ENCODE results near the gene ATP5F1D.
"Not testable (repeated sequence)": the region's sequence is repeated elsewhere in the genome, so short reads cannot be mapped to it uniquely, and the experiment has no call there.

Gene ATP5F1D

GRCh38 chr19:1233115-1233667 is 8.4 kb upstream of the ATP5F1D start:
- no peak for DNase-seq

GRCh38 chr19:1234051-1234954 is 7.2 kb upstream of the ATP5F1D start:
- DNase-seq, result no peak

DNA sequence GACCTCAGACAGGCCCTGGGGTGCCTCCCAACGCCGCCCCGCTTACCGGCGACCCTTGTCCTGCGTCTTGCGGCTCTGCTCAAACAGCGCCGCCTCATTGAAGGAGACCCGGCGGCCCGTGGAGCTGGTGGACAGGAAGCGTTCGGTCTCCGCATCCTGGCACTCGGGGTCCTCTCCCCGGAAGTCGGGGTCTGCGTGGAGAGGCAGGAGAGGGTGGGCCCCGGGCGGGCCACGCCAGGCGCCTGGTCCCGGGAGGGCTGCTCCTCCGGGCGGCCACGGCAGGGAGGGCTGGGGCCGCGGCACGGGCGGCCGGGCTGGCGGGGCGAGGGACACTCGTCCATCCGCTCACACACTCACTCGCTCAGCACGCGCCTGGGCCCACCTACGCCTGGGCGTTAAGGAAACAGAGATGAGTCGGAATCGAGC is 6.6 kb upstream of the ATP5F1D start:
- no peak for DNase-seq

GRCh38 chr19:1235625-1236538 is 5.7 kb upstream of the ATP5F1D start:
- no peak for DNase-seq

- no peak for DNase-seq
Measured at GRCh38 chr19:1236576-1236975, 5.0 kb upstream of the ATP5F1D start.

DNA sequence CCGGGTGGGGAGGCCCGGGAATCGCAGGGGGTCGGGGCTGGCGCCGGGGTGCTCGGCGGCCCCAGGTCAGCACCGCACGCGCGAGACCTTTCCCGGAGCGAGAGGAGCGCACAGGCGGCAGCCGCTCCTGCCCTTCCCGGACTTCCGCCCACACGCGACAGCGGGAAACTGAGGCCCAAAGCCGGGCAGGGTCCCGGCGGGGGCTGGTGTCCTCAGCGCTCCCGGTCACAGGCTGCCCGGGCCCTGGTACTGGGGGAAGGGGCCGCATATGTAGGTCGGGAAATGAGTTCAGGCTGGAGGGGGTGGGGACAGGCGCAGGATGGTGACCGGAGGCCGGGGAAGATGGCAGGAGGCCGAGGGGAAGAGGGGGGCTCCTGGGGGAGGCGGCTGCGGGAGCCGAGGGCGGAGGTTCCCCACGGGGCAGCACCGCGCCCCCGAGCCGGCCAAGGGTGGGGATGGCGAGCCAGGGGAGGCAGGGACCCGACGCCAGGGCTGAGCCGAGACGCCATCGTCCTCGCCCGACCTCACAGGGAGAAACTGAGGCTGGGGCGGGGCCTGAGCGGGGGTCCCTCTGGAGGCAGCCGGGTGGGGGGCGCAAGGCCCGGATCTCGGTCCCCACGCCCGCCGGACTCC is 4.4 kb upstream of the ATP5F1D start:
- DNase-seq, result no peak

GRCh38 chr19:1237754-1238368 is 3.7 kb upstream of the ATP5F1D start, which contains the start of gene CBARP:
TSS of gene CBARP (minus strand) at chr19:1238005. CDS start at chr19:1236100, 1,905 bp downstream.
- DNase-seq, result no peak

DNA sequence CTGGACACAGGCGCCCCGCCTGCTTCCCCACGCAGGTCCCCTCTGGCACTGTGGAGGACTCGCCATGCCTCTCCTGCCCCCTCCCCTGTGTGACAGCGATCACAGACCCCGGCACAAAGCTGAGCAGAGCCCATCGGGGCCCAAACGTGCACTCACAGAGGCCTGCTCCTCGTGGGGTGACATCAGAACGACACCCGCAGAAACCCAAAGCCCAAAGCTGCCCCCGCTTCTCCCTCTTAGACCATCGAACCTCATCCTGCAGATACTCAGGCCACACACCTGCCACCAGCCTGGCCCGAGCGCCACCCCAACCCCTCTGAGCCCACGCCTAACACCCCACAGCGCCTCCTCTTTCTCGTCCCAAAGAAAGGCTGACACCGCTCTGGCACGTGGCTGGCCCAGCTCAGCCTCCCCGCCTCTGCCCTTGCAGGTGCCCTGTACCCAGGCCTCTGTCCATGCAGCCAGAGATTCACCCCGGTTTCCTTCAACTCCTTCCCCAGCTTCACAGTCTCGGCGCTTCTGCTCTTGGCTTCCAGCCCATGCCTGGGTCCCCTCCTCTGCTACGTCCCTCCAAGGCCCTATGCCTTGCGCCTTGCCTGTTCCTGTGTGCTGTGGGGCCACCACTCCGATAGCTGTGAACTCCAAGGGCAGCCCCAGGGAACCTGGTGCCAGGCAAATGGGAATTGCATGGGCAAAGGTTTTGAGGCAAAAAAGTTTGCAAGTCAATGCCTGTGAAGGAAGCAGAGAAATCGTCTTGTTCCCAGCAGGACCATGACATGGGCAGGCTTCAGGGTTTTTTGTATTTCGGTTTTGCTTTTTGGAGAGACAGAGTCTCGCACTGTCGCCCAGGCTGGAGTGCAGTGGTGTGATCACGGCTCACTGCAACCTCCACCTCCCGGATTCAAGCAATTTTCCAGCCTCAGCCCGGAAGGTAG is 2.9 kb upstream of the ATP5F1D start:
- no peak for DNase-seq

DNA sequence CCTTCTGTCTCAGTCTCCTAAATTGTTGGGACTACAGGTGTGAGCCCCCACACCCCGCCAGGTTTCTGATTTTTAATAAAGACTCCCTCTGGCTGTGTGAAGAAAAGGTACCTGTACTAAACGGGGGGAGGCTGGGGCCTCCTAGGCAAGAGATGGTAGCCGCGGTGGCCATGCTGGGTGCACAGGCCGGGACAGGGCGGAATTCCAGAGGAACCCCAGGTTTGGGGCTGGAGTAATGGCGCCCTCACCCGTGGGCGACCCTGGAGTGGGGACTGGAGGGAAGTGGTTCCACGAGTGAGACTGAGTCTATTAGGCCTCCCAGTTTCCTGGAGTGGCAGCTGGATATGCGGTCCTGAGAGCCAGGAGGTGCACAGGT is 2.1 kb upstream of the ATP5F1D start:
- no peak for DNase-seq

- peak; percentile 96 for DNase-seq
Measured at GRCh38 chr19:1239796-1240737, 1.5 kb upstream of the ATP5F1D start.

- no peak for DNase-seq
Measured at GRCh38 chr19:1240925-1241324, 626 bp upstream of the ATP5F1D start.

DNA sequence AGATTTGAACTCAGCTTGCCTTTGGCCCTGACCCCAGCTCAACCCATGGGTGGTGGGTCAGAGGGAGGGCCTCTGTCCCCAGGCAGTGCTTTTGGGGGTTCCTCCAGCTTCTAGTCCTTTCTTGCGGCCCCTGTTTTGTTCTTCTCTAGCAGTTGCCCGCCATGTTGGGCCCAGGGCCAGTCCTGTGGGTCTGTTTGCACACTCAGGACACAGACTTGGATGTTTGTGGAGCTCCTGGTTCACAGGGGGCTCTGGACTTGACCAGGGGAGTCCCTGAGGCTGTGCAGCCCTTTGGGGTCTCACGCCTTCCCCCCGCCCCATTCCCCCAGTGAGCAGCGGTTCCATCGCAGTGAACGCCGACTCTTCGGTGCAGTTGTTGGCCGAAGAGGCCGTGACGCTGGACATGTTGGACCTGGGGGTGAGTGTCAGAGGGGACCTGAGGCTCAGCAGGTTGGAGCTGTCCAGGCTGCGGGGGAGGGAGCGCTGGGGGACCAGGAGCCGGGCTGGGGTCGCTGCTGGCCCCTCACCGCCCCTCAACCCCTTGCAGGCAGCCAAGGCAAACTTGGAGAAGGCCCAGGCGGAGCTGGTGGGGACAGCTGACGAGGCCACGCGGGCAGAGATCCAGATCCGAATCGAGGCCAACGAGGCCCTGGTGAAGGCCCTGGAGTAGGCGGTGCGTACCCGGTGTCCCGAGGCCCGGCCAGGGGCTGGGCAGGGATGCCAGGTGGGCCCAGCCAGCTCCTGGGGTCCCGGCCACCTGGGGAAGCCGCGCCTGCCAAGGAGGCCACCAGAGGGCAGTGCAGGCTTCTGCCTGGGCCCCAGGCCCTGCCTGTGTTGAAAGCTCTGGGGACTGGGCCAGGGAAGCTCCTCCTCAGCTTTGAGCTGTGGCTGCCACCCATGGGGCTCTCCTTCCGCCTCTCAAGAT is 2.5 kb downstream of the ATP5F1D start:
- peak; percentile 91 for DNase-seq

GRCh38 chr19:1244693-1245451 is 3.3 kb downstream of the ATP5F1D start:
- no peak for DNase-seq

DNA sequence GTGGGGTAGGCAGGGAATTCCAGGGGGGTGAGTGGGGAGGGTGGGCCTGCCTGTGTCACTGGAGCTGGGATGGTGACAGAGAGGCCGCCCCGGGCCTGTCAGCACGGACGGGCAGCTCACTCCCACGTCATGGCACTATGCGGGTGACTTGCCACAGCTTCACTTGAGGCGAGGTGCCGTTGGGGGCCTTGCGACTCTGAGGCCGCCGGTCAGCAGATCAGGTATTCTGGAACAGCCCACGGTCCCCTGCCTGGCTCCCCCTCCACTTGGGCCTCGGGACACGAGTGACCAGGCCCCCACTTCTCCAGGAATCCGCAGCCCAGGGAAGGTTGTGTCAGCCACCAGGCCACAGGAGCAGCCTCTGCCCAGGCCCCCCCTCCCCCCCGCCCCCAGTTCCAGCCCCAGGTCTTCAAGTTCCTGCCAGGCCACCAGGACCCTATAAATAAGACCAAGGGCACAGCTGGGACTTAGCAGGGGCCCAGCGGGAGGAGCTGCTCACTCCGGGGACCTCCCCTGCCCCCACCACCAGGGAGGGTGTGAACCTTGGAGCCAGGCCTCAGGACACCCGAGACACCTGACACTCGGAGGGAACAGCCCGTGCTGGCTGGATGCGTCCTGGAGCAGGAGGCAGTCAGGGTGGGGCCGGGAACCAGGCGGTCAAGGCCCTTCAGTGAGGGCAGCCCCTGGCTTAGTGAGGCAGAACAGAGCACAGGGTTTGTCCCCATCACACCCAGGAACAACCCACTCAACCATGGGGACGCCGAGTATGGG is 4.1 kb downstream of the ATP5F1D start:
- DNase-seq, result no peak

DNA sequence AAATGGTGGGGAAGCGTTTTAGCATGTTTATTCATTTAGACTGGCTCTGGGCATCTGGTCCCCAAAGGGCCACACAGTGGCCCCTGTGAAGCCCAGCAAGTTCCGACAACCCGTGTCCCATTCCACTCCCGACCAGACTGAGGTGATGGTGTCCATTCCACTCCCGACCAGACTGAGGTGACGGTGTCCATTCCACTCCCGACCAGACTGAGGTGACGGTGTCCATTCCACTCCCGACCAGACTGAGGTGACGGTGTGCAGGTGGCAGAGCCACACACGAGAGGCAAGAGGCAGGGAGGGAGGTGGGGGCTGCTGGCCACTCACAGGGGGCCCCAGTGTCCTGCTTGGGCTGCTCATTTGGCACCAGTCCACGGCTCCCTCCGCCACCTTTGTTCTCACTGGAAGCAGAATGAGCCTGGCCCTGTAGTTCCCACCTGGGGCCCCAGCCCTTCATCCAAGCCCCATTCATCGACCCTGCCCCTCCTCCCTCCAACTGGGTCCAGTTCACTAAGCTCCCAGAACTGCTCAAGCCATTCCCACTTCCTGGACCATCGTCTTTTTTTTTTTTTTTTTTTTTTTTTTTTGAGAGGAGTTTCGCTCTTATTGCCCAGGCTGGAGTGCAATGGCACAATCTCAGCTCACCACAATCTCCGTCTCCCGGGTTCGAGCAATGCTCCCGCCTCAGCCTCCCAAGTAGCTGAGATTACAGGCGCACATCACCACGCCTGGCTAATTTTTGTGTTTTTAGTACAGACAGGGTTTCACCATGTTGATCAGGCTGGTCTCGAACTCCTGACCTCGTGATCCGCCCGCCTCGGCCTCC is 4.9 kb downstream of the ATP5F1D start:
- DNase-seq, result not testable (repeated sequence)

DNA sequence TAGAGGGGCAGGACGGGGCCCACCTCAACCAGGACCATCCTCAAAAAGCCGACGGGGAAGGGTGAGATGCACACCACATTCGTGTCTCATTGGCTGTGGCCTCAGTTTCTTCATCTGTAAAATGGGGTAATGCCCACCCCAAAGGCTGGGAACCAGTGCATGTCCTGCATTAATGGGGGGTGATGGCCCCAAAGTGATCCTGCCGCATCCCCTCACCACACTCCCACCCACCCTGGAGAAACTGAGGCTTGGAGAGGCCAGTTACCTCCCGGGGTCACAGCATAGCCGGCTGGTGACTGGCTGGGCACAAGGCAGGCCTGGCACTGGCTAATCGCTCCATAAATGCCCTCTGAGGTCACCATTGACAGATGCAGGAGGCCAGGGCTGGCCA is 6.2 kb downstream of the ATP5F1D start:
- DNase-seq, result no peak
